Right atrium auricular region (tissue), 2 donors: ENCODE data around the gene COL25A1. TPM values are rescaled to one million over a fixed set of nuclear protein-coding genes. Genes with fewer than 3 reads are reported as not detected.
"Not testable (repeated sequence)": the region's sequence is repeated elsewhere in the genome, so short reads cannot be mapped to it uniquely, and the experiment has no call there.

ENCODE experiments used
- DNase-seq: peaks from one replicate; pipeline ENCODE4 v3.0.0-alpha.2; 2019; ENCODE audit warnings: low spot score
- H3K27ac ChIP-seq, 2 donors: fragments of 200-600 bp; sonication (generic); 1 replicate in 1 of 2; 2 replicates in 1 of 2; pipeline ENCODE4 v1.5.1; 2016 to 2019
- H3K27me3 ChIP-seq, 2 donors: fragments of 200-600 bp; sonication (generic); one replicate each; pipeline versions ENCODE4 v1.5.1 to v1.6.0; 2017 to 2019
- H3K36me3 ChIP-seq: fragments of 200-600 bp; sonication (generic); one replicate; pipeline ENCODE4 v1.5.1; 2016
- H3K4me1 ChIP-seq, 2 donors: fragments of 200-600 bp; sonication (generic); one replicate each; pipeline versions ENCODE4 v1.5.1 to v1.6.0; 2017 to 2019
- H3K4me3 ChIP-seq, 2 donors: fragments of 200-600 bp; sonication (generic); 1 replicate in 1 of 2; 2 replicates in 1 of 2; pipeline ENCODE4 v1.5.1; 2017 to 2019; ENCODE audit warnings: mild to moderate bottlenecking in 1 of 2, moderate library complexity in 1 of 2
- H3K9me3 ChIP-seq, 2 donors: fragments of 200-600 bp; sonication (generic); one replicate each; pipeline ENCODE4 v1.5.1; 2019
- total RNA-seq, 2 donors: library from RNA; depleted of rRNA; stranded (reverse); fragments of >200 nt; gene quantifications; one replicate each; pipeline ENCODE4 v1.1.0, GENCODE V29; 2016
- TF ChIP-seq, protein P1 (sequence below), 2 donors: fragments of 200-600 bp; sonication (generic); IDR thresholded peaks; one replicate each; pipeline ENCODE4 v1.5.1; 2019; ENCODE audit warnings: antibody characterized with exemption in 2 of 2

COL25A1 gene
- total RNA-seq, 2 donors from 2014 or later = 0.26 to 0.59 TPM

GRCh38 chr4:108988464-108989195 lies 313.8 kb downstream of the COL25A1 start:
- no peak for DNase-seq
- Histone ChIP-seq H3K9me3 (no peaks in the 10 kb centered on the region), H3K36me3 (no peaks in the 10 kb centered on the region), H3K27ac (no peak overlapping the region), H3K27me3 (no peaks in the 10 kb centered on the region), H3K4me3 (no peak overlapping the region), H3K4me1 (no peaks in the 10 kb centered on the region)
- TF ChIP-seq, protein P1, sequence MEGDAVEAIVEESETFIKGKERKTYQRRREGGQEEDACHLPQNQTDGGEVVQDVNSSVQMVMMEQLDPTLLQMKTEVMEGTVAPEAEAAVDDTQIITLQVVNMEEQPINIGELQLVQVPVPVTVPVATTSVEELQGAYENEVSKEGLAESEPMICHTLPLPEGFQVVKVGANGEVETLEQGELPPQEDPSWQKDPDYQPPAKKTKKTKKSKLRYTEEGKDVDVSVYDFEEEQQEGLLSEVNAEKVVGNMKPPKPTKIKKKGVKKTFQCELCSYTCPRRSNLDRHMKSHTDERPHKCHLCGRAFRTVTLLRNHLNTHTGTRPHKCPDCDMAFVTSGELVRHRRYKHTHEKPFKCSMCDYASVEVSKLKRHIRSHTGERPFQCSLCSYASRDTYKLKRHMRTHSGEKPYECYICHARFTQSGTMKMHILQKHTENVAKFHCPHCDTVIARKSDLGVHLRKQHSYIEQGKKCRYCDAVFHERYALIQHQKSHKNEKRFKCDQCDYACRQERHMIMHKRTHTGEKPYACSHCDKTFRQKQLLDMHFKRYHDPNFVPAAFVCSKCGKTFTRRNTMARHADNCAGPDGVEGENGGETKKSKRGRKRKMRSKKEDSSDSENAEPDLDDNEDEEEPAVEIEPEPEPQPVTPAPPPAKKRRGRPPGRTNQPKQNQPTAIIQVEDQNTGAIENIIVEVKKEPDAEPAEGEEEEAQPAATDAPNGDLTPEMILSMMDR (IDR thresholded peaks at IDR 0.05) = no peak

- H3K27ac ChIP-seq = not testable (repeated sequence)
Observed at GRCh38 chr4:108984495-108984894, 318.0 kb downstream of the COL25A1 start.

DNA sequence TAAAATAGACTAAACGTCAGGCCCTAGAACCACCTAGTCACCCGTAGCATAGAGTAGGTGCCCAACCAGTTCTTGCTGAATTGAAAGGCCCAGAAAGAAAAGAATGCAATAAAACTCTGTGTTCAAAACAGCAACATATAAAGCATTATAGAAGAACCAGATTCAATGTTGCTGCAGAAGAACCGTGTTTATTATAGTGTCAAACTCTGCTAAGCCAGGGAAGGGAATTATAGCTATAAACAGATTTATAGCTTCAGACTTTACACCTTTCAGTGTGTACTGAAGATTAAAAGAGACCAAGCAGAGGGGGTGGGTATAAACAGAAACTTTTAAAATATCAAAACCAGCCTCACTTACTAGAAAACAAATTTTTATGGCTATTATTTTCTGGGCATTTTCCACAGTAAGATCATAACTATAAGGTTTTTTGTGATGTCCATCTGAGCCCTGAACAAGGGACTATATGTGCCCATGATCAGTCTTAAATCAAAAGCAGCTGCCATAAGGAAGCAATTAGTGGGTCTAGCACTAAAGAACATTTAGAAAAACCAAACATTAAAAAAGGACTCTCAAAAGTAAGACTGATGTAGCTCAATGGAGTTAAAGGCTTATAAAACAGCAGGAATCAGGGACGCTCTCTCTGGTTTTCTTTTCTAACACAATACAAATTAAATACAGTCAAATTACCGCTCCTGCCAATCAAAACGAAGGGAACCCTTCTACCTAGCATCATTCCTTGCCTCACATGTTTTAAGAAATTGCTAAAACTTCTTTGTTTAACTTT lies 319.9 kb downstream of the COL25A1 start:
- Histone ChIP-seq H3K4me3 (no peak overlapping the region), H3K9me3 (no peaks in the 10 kb centered on the region), H3K36me3 (no peaks in the 10 kb centered on the region), H3K27me3 (no peaks in the 10 kb centered on the region), H3K27ac (no peak overlapping the region), H3K4me1 (no peaks in the 10 kb centered on the region)
- no peak for DNase-seq
- TF ChIP-seq, protein P1 (IDR thresholded peaks at IDR 0.05) = no peak

More at GRCh38 chr4:108984495-108984894, 318.0 kb downstream of the COL25A1 start:
- not testable (repeated sequence) for H3K27me3 ChIP-seq, DNase-seq, H3K4me3 ChIP-seq, H3K4me1 ChIP-seq, H3K9me3 ChIP-seq, H3K36me3 ChIP-seq

DNA sequence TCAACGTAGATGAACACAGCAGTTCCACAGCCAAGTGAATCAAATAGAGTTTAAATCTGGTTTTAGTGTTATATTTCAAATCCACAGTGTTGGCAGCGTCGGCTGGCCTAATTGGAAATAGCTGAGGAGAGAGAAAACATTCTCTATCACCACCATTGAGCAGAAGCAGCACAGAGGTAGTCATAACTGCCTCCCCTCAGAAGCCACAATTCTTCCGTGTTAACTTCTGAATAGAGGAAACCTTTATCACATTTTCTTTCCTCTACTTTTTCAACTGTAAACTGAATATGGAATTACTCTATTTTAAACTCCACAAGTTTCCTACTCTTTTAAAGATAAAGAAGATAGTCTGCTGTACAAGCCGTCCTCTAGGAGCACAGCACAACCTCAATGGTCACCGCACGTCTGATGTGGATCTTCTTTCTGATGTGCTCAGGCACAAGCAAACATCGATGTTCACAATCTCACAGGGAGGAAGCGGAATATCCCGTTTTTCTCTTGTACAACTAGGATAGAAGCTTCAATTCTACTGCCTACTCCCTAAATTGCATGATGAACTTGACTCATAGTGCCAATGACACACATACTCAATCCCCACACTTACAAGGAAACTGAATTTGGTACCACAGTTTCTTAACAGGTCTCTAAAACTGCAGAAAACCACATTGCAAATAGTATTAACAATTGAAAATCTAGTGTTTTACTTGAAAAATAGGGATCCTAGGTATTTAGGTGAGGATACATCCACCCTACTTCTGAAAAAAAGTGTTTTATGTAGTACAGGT lies 321.8 kb downstream of the COL25A1 start:
- no peak for DNase-seq
- TF ChIP-seq, protein P1 (IDR thresholded peaks at IDR 0.05) = no peak
- Histone ChIP-seq H3K36me3 (no peaks in the 10 kb centered on the region), H3K4me3 (no peak overlapping the region), H3K4me1 (no peaks in the 10 kb centered on the region), H3K27ac (no peak overlapping the region), H3K27me3 (no peaks in the 10 kb centered on the region), H3K9me3 (no peaks in the 10 kb centered on the region)

GRCh38 chr4:108979759-108980158 lies 322.7 kb downstream of the COL25A1 start:
- TF ChIP-seq, protein P1 (IDR thresholded peaks at IDR 0.05) = no peak
- Histone ChIP-seq H3K9me3 (no peaks in the 10 kb centered on the region), H3K36me3 (no peaks in the 10 kb centered on the region), H3K27me3 (no peaks in the 10 kb centered on the region), H3K4me1 (no peaks in the 10 kb centered on the region), H3K4me3 (no peak overlapping the region), H3K27ac (no peak overlapping the region)
- DNase-seq = no peak

DNA sequence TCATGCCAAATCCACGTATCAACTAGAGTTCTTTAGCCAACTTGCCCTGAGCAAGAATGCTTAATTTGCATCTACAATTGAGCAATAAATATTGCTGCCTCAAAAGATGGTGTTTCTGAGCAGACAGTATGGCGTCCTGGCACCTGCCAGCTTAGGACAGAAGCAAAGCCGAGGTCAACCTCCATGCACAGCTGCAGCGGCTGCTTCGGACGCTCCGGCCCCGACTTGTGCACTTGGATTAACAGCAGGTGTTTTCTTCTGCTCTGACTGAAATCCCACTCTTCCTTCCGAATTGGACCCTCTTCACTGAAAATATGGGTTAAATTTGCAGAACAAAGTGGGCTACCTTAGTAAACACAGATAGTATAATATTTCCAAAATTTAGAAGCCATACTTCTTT lies 324.4 kb downstream of the COL25A1 start:
- Histone ChIP-seq H3K36me3 (no peaks in the 10 kb centered on the region), H3K4me3 (no peak overlapping the region), H3K27ac (no peak overlapping the region), H3K4me1 (no peaks in the 10 kb centered on the region), H3K27me3 (no peaks in the 10 kb centered on the region), H3K9me3 (no peaks in the 10 kb centered on the region)
- no peak for DNase-seq
- TF ChIP-seq, protein P1 (IDR thresholded peaks at IDR 0.05) = no peak
